Spleen (tissue), 7 donors: Measurements from ENCODE around the gene ARHGAP22.

ENCODE experiments used
- POLR2A ChIP-seq, 3 donors: fragments of 450-650 bp; IDR thresholded peaks; one replicate each; pipeline ENCODE4 v1.5.1; 2017; ENCODE audit warnings: antibody characterized with exemption in 3 of 3, mild to moderate bottlenecking in 1 of 3
- TF ChIP-seq, protein P1 (sequence below), 11 experiments: fragments of 200-600 bp in 7 of 11; fragments of 450-650 bp in 4 of 11; sonication (generic) in 4 of 11; IDR thresholded peaks in 8 of 11; conservative IDR thresholded peaks in 3 of 11; 1 replicate in 7 of 11; 2 replicates in 4 of 11; pipeline versions ENCODE4 v1.4.0 to v1.8.0; 2016 to 2021; ENCODE audit warnings: antibody characterized with exemption in 11 of 11, inconsistent platforms in 4 of 11, mild to moderate bottlenecking in 1 of 11
- donor health status: DM: no; HTN: no; CAD: no; lungs with moderate emphysema.
- donor health status: DM: no; HTN: no; CAD: no.
- donor health status: DM: no; HTN: no; CAD: no.

DNA sequence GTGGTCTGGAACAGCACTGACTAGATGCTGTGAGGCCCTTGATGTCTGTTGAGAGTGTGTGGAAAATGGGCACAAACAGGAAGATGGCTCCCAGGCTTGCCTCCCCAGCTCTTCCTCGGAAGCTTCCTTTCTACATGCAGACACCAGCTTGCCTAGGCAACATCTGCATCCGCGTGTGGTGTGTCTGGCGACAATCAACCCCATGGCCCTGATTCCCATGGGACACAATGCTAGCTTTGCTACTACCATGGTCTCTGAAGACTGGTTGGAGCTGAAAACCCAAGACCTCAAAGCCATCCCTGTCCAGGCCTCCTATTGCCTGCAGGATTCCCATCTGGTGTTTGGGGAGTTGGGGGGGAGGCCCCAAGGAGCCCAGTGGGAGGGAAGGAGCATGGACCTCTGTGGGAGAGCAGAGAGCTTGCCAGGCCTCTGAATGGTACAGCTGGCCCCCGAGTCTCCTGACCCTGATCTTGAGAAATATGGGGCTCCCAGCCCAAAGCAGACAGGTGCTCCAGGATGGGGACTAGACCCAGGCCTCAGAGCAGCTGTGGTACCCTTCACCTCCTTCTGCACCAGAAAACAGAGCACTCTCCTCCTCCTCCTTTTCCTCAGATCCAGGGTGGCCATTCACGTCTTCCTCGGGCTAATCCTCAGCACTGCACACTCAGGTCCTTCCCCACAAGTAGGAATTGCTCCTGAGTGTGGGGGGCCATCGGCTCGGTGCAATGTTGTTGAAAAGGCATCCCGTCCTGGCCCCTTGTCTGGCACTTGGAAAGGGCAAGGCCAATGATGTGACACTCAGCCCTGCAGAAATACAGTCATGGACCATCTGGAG lies 57.6 kb downstream of the ARHGAP22 start:
- TF ChIP-seq, protein P1, sequence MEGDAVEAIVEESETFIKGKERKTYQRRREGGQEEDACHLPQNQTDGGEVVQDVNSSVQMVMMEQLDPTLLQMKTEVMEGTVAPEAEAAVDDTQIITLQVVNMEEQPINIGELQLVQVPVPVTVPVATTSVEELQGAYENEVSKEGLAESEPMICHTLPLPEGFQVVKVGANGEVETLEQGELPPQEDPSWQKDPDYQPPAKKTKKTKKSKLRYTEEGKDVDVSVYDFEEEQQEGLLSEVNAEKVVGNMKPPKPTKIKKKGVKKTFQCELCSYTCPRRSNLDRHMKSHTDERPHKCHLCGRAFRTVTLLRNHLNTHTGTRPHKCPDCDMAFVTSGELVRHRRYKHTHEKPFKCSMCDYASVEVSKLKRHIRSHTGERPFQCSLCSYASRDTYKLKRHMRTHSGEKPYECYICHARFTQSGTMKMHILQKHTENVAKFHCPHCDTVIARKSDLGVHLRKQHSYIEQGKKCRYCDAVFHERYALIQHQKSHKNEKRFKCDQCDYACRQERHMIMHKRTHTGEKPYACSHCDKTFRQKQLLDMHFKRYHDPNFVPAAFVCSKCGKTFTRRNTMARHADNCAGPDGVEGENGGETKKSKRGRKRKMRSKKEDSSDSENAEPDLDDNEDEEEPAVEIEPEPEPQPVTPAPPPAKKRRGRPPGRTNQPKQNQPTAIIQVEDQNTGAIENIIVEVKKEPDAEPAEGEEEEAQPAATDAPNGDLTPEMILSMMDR (IDR thresholded peaks at IDR 0.05 in 8 of 11, conservative IDR thresholded peaks at IDR 0.05 in 3 of 11): no peak
- no peak for TF ChIP-seq POLR2A (IDR thresholded peaks at IDR 0.05)
